Activated T-cell treated with anti-CD3 and anti-CD28 coated beads, Interleukin-2, amount 50 U/mL, for 1 hour (primary cell): ENCODE results near the gene NLGN2.

Source experiments
- DNase-seq: peaks from one replicate; pipeline ENCODE4 v3.0.0-alpha.2; 2020

Gene NLGN2

DNA sequence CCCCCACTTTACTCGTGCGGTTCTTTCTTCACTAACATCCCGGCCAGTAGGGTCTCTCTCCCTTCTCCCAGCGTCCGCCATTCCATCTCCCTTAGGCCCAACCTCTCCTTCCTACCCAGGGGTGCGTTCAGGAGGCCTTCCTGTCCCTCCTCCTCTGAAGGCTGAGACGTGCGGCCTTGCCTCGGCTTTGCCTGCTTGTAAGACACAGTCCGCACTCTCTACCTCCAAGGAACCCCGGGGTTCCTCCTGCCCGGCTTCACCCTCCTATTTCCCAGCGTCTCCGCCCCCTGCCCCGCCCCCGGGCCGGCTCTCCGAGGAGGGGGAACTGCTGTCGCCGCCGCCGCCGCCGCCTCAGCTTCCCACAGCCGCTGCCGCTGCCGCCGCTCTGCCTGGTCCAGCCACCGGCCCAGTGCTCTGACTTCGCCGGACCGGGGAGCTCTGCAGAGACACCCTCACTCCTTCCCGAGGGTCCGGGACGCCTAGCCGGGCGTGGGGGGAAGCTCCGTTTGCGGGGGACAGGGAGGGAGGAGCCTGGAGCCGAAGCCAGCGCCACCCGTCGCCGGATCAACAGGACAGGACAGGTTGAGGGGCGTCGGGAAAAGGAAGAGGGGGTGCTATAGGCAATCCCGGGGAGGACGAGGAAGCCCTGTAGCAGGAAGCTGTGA lies 30.4 kb downstream of the NLGN2 start:
- DNase-seq, result peak; percentile 68

DNA sequence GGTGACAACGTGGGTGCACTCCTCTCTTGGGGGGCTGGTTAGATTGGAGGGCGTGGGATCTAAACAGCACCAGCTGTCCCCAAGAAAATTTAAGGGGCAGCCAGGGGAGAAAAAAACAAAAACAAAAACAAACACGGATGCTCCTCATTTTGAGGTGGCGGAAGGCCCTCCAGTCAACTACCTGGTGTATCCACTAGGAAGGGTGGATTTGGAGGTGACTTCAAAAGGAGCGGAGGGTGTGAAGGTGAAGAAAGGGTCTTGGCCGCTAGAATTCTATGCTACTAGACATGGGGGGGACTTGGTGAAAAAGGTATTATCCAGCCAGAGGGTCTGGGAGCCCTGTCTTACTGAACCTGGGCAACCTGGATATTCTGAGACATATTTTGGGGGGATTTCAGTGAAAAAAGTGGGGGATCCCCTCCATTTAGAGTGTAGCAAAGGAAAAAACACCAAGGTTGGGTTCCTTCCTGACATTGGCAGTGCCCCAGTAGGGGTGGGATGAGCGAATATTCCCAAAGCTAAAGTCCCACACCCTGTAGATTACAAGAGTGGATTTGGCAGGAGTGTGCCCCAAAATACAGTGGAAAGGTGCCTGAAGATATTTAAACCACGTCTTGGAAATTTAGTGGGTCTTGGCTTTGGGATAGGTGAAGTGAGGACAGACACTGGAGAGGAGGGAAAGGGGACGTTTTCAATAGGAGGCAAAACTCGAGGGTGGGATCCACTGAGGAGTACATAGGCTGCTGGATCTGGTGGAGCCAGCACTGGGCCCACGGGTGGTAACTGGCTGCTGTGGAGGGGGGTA lies 31.2 kb downstream of the NLGN2 start:
- DNase-seq, result no peak

DNA sequence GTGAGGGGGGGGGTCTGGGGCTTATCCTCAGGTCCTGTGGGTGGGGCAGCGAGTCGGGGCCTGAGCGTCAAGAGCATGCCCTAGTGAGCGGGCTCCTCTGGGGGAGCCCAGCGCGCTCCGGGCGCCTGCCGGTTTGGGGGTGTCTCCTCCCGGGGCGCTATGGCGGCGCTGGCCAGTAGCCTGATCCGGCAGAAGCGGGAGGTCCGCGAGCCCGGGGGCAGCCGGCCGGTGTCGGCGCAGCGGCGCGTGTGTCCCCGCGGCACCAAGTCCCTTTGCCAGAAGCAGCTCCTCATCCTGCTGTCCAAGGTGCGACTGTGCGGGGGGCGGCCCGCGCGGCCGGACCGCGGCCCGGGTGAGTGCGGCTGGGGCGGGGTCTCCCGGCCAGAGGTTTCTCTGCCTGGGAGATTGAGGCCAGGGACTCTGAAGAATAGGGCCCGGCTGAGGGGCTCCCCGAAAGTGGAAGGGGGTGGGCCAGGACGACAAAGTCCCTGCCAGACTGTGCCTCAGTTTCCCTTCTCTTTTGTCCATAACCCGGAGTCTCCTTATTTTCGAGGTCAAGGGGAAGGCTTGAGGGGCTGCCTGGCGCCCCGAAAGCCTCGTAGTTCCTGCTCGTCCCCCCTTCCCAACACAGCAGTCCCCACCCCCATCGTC lies 31.9 kb downstream of the NLGN2 start, which contains the start of gene FGF11:
TSS of gene FGF11 (plus strand) at position 51 of the 651 bp plus-strand sequence. CDS start at position 160, 109 bp downstream.
- DNase-seq, result no peak

DNA sequence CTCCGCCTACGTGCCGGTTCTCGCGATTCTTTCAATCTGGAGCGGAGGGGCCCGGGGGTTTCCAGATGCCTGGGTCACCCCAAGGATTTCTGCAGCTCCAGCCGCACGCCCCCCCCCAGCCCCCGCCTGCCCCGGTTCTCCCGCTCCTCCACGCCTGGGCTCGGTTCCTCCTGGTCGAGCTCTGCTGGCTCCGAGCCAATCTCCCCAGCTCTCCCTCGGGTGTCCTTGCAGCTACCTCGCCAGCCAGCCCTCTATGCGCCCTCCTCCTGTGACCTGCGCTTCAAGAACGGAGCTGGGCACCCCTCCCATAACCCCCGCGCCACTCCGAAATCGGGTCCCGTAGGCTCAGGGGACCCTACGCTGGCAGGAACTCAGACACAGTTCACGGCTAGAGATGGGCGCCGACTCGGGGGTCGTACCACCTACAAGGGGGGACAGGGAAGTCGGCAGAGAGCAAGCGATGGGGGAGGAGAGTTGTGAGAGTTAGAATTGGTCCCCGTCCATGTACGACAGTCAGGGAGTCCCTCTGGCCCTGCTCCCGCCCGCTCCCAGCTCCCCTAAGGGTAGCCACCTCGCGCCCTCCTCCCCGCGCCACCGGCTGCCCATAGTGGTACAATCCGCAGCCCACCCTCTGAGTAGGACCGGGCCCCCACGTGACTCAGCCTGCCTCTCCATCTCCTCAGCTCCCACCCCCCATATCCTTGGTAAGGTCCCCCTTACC lies 32.6 kb downstream of the NLGN2 start:
- DNase-seq, result peak; percentile 45

DNA sequence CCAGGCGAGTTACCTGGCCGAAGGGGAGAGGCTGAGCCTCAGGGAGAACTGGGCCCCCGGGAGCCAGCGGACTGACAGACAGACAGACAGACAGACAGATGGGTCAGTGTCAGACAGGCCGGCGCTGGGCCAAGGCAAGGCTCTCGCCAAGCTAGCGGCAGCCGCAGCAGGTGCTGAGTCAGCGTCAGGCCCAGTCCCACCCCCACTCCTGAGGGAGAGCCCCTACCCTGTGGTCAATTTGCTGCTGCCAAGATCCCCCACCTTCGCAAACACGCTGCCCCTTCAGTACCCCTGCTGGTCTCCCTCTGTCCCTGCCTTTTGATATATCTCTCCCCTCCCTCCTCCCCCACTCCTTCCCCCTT lies 33.2 kb downstream of the NLGN2 start:
- DNase-seq, result no peak

DNA sequence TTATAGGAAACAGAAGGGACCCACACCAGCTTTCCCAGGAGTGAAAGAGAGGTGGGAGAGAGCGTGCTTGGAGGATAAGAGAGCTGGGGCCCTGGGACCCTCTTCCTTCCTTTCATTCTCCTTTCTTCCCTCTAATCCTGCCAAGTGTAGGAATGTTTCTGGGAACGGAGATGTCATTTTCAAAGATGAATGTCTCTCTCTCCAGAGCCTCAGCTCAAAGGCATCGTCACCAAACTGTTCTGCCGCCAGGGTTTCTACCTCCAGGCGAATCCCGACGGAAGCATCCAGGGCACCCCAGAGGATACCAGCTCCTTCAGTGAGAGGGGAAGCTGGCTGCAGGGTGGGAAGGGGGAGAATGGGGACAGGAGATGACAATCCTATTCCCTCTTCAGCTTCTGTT lies 33.6 kb downstream of the NLGN2 start:
- DNase-seq, result no peak

DNA sequence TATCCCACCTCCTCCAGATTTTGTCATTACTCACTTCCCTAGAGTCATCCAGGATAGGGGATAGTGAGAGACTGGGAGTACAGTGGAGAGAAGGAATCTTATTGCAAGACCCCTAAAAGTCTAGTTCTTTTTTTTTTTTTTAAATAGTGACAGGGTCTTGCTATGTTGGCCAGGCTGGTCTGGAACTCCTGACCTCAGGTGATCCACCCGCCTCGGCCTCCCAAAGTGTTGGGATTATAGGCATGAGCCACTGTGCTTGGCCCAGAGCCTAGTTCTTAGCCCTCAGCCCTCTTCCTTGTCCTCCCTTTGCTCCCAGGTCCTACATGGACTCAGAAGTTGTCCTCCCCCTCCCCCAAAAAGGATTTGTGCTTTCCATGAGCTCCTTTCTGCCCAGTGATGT lies 34.5 kb downstream of the NLGN2 start:
- no peak for DNase-seq

DNA sequence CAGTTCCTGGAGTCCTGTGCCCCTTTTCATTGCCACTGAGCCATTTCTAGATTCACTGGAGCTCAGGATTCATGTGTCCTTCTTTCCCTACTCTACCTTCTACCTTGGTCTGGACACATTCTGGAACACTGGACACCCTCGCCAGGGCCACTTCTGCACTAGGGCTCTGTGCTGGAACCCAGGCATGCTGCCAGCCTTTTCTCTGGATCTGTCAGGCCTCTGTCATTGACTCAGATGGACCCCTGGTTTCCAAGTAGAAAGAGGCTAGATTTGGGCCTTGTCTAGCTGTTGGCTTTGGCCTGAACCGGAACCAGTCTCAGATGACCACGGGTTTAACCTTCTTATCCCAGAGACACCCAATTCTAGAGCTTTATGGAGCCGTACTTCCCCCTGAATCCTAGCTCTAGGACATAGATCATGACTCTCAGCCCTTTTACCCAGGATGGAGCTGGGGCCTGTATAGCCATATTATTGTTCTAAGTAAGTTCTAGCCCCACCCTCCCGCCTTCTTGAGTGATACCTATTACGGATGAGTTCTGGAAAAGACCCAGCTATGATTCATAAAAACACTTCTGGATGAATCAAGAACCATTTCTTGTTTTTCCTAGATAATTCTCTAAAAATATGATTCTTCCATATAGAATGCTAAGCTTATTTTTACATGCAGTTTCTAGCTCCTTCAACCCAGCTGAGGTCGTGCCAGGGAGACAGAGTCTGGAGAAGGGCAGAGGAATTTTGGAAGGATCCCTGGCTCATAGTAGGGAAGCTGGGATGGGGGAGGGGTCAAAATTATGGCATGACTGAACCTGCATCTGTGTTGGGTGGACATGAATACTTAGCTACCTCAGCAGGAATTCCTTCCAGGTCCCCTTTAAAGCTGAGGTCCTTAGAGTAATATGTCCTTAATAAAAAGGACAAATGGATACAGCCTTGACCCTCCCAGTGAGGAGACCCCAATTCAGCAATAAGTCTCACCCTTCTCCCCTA lies 36.1 kb downstream of the NLGN2 start:
- no peak for DNase-seq

DNA sequence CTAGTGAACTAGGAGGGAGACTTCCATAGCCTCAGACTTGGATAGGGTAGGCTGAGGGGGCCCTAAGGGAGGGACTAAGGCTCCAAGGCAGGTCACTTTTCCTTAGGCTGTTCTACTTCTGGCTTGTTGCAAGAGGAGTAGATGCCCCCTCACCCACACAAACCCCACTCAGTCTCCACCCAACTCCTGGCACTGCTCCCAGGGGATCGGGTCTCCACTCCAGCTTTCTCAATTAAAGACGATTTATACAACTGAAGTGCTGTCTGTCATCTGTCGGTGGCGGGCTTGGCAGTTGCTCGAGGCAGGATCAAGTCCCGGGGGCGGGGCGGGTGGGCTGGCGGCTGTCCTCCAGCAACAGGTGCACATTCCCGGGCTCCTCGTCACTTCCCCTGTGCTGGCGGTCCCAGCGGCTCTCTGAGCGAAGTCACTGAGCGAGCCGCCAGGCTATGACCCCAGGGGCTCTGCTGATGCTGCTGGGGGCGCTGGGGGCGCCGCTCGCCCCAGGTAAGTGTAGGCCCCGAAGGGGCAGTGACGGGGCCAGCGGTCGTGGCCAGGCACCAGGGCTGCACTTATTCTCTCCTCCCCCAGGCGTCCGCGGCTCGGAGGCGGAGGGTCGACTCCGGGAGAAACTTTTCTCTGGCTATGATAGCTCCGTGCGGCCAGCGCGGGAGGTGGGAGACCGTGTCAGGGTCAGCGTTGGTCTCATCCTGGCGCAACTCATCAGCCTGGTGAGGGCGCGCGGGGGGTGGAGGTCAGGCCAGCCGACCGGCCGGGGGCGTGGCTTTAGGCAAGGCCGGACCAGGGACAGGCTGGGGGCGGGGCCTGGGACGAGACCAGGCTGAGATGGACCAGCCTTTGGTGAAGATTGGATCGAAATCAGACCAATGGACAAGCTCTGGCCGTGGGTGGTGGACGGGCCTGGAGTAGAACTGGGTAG lies 37.3 kb downstream of the NLGN2 start, which contains the start of gene CHRNB1:
TSS of gene CHRNB1 (plus strand) at position 380 of the 937 bp plus-strand sequence. CDS start at position 447, 67 bp downstream.
- DNase-seq, result no peak

DNA sequence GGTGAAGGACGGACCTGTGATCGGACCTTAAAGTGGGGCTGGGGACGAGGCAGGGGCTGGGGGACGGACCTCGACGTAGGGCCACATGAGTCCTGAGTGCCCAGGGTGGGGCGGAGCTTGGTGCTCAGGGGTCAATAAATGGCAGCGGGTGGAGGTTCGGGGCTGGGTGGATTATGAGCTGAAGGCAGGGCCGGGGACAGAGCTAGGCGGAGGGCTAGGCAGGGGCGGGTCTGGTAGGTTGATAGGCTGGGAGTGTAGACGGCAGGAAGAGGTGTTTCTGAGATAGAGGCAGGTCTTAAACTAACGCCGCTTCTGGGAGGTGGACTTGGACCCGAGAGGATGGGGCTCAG lies 37.9 kb downstream of the NLGN2 start:
- DNase-seq, result no peak

DNA sequence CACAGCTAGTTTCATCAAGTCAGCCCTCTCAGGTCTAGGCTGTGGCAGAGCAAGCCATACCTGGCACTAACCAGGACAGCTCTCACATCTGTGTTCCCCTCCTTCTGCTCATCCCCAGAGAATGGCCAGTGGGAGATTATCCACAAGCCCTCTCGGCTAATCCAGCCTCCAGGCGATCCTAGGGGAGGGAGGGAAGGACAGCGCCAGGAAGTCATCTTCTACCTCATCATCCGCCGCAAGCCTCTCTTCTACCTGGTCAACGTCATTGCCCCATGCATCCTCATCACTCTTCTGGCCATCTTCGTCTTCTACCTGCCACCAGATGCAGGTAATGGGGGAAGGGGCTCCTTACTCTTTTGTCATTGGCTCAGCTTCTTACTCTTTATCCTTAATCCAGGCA lies 40.8 kb downstream of the NLGN2 start:
- no peak for DNase-seq

DNA sequence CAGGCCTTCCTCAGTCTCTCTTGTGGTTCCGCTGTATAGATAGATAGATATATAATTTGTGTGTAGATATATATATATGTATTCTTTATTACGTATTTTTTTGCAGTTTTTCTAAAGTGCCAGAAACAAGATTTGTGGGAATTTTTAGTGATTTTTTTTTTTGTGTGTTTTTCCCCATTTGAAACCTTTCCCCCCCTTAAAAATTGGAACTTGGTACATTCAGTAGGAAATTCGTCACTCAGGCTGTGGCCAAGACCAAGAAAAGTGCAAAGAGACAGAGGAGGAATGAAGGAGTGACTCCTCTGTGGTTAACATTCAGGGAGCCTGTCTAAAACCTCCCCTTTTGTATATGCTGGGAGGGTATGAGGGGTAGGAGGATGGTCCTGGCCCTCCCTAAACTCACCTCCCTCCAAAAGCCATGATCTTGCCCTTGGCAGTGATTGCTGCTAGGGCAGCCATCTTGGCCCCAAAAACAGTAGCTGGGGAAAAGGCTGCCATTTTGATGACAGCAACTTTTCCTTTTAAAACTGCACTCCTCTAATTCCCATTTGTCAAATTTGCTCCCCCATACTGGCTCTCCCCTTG lies 52.4 kb downstream of the NLGN2 start:
- DNase-seq, result no peak

DNA sequence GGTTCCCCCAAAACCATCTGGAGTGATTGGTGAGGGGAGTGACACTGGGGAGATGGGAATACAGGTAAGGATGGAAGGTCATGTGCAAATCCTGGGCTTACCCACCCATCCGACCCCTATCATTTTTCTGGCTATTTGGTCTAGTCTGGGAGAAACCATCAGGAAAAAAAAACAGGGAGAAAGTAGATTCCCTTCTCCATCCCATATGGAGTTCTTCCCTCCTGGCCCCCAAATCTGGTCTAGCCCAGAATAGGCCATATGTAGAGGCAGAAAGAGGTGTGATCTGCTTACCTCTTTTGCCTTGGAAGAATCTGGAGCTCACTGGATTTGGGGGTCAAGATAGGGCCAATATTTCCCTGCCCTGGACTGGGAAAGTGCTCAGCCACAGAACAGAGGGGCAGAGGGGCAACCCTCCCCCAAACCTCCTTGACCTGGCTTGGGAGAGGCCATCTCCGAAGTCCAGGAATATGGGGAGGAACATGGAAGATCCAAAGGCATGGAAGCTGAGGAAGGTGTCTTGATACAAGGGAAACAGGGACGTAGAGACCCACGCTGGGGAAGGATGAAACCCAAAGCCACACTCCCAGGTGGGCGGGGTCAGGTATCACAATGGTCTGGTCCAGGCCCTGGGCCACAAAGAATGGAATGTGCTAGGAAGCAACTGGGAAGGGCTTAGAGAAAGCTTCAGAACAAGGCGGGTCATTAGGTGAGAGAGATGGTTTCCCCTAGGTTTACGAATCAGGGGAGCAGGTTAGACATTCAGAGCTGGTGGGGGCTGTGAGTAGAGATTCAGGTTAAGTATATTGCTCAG lies 53.4 kb downstream of the NLGN2 start:
- DNase-seq, result no peak

DNA sequence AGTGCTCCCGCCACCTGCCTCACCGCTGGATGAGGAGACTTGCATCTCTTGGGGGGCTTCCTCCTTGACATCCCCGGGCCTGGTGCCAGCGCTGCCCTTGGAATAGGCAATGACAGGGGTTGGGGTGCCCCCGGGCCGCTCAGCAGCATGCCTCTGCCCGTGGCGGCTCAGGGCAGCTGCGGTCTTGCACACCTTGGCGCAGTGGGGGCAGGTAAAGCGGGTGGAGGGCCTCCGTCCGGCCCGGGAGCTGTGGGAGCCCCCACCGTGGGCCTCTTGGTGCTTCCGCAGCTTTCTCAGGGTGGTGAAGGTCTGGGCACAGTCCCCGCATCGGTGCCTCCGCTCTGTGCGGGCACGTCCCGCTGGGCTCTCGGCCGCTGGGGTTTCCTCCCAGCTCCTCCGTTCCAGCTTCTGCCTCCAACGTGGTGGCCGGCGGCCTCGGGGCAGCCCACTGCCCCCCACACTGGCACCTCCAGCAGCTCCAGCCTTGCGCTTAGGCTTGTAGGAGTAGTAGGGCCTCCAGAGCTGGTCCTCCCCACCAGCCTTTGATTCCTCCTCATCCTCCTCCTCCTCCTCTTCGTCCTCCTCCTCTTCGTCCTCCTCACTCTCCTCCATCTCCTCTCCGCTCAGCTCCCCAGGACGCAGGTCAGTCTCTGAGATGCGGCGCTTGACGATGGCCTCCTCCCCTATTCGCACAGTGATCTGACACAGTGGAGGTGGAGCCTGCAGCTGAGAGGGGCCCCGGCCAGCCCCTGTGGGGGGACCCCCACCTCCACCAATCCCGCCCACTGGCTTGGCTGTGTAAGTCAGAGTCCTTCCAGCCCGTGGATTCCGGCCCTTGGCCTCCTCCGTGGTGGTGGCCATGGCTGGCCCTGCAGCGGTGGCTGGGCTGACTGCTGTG lies 55.1 kb downstream of the NLGN2 start:
- DNase-seq, result no peak

DNA sequence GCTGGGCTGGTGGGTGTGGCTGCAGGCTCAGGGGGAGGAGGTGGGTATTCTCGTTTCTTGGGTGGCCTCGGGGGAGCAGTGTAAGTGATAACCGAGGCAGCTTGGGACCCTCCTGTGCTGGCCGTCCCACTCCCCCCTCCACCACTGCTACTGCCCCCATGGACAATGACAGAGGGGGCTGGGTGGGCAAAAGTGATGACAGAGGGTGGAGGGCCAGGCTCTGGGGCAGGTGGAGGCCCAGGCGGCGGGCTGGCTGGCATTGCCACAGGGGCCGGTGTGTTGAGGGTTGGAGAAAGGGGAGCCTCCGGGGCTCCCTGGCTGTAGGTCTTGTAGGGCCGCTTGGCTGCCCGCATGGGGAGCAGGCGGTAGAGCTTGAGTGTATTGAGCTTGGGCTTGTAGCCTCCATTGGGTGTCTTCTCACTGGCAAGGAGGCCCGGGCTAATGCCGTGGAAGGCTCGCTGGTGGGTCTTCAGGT lies 55.8 kb downstream of the NLGN2 start:
- no peak for DNase-seq

DNA sequence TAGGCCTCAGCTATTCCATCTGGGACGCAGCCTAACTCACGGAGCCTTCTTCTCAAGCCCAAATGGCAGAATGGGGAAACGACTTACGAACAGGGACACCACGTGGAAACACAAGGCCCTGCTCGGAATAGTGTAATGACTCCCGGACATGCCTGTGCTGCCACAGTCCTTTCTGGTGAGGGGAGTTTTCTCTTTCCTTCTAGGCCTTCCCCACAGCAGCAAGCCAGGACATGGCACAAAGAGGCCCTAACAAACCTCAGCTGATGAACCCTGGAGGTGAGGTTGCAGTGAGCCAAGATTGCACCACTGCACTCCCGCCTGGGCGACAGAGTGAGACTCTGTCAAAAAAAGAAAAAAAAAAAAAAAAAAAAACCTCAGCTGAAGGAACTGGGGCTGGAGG lies 56.4 kb downstream of the NLGN2 start:
- no peak for DNase-seq

DNA sequence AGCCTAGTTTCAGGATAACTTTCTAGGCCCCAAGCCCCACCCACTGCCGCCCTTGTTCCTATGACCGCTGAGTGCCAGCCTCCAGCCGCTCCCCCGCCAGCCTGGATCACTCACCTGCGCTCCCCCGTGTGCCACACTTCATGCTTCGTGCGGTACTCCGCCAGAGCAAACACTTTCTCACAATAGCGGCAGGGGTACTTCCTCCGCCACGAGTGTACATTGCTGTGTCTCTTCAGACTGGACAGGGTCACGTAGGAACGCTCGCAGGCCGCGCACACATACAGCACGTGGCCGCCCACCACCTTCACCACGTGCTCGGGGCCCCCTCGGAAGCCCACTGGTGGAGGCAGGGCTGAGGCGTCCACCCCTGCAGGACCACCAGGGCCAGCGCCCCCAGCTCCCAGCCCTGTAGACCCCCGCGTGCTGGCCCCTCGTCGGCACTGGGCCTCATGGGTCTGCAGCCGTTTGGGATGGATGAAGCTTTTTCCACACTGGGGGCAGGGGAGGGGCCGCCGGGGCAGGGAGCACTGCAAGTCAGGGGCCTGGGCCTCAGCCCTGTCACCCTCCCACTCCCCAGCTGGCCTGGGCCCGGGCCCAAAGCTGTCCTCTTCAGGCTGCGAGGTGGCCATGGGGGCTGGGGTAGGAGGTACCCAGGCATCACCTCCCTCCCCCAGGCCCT lies 58.1 kb downstream of the NLGN2 start:
- DNase-seq, result no peak

DNA sequence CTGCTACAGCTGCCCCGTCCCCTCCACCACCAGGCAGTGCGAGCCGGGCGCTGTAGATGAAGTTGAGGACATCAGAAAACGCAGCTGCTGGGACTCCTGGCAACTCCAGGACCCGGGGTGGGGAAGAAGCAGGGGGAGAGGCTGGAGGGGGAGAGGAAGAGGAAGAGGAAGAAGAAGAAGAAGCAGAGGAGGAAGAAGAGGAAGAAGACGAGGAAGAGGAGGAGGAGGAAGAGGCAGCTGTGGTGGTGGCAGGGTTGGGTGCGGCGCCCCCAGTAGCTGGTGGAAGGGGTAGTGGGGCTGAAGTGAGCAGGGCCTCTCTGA lies 58.6 kb downstream of the NLGN2 start:
- DNase-seq, result no peak
